NCI-H526 treated with DMSO at 0.1 percent for 48 hours (cell line): Measurements from ENCODE around the gene DGKB.

Experiments
- DNase-seq: peaks from one replicate; lab custom pipeline; 2025; lab: John Stamatoyannopoulos, UW

The DGKB gene

DNA sequence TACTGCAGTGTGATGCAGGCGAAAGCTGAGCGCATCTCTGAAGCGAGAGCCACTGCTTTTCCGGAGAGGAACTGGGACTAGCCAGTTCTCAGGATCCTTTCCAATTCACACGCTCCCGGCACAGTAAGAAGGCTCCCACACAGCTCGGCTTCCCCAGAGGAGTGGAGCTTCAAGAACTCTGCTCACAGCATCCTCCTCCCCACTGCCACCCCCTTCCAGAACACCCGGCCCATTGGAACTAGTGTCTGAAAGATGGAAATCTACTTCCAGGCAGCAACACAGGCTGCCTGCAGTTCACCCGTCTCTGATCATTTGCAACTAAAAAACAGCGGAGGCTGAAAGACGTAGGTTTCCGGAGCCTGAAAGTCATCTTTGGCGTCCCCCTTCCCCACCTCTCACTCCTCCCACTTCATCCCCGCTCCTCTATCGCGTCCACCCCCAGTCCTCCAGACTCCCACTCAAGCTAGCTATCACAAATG, at the start of gene DGKB:
Gene DGKB (minus strand): TSS at position 163 of the 479 bp plus-strand sequence.
- DNase-seq = no peak

DNA sequence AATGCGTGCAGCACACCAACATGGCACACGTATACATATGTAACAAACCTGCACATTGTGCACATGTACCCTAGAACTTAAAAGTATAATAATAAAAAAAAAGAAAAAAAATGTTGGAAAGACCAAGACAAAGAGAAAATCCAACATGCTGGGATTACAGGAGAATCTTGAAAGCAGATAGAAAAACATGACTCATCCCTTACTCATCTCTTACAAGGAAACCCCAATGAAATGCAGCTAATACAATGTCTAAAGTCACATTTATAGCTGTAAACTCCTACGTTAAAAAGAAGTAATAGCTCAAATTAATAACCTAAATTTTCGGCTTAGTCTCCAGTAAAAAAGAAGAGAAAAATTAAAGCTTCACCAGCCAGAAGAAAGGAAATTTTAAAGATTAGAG, 47.5 kb upstream of the DGKB start:
- DNase-seq = no peak

DNA sequence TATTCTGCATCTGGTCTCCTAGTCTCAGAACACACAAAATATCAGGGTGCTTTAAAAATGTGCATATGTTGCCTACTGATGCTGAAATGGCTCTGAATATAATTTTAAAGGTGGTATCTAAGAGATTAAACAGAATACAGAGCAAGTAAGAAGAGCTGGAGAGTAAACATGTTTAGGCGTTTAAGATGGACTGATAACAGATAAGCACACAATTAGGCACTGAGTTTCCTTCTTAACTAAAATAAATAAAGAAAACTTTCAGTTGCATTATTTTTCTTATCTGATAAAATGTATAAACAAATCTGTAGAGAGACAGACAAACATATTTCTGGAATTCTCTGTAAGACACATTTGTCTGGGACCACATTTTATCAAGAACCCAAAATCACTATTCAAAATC, 35.6 kb upstream of the DGKB start:
- no peak for DNase-seq

DNA sequence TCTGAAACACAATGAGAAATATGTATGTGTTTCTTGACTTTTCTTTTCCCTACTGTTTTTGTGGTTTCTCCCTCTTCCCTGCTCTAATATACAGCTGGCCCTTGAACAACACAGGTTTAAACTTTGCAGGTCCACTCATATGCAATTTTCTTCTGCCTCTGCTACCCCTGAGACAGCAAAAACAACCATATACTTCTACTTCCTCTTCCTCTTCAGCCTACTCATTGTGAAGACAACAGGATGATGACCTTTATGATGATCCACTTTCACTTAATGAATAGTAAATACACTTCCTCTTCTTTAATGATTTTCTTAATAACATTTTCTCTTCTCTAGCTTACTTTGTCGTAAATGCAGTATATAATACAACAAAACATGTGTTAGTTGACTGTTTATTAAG, 35.0 kb upstream of the DGKB start:
- no peak for DNase-seq

DNA sequence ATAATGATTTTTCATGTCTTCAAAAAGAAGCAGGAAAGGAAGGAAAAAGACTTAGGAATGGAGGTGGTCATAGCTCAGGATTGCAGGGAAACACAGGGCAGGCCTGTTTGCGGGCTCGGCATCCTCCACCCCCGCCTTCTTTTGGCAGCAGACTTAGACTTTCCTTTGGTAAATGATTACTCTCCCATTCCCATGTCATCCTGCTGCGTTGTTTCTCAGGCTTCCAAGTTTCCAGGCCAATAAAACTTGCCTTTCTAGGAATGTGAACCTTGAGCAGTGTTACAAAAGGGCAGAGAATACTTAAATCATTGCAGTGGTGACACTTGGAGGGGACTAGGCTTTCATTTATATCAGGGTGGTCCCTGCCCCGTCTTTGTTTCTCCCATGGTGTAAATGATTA, 34.0 kb upstream of the DGKB start:
- DNase-seq = no peak

DNA sequence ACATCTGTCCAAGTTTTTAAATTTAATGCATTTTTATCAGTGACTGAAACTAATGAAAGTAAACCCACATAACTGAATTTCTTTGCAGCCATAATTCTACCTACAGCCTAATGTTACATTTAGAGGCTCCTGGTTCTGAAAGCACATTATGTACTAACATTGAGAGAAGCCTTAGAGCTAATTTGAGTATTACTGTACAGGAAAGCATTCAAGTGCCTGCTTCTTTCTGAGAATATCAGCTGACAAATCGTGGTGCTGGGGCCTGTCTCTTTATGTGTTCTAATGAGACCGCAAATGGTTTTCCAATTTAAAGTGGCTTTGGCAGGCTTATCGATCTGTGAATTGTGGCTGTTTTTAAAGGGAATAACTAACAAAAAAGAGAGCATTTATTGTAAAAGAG, 32.3 kb upstream of the DGKB start:
- no peak for DNase-seq

DNA sequence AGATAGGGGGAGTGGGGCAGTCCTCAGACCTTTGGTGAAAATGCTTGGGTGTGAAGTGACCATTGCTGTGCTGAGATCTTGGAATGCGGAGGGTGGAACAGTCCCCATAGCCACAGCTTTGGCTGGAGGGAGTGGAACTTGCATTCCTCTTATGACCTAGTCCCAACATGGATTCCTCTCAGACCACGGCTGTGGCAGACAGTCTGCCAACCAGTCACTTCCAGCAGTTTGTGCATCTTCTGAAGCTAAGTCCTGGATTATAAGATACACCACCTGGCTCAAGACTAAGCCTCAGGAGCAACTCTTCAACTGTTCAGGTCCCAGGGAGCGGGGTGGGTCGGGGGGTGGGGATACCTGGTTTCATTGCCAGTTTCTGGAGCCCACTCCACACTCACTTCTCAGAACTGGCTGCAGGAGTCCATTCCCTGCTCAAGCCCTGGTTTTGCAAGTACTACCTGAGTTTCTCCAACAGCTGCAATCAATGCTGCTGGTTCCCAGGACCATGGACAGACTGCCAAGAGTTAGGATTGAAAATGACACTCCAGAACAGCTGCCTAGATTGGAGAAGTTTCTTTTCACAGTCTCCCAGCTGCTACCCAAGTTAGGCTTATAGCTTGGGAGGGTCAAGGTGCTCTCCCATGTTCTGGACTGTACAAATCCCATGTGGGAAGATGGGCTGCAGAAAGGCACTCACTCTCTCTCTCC, 29.1 kb upstream of the DGKB start:
- DNase-seq = no peak

DNA sequence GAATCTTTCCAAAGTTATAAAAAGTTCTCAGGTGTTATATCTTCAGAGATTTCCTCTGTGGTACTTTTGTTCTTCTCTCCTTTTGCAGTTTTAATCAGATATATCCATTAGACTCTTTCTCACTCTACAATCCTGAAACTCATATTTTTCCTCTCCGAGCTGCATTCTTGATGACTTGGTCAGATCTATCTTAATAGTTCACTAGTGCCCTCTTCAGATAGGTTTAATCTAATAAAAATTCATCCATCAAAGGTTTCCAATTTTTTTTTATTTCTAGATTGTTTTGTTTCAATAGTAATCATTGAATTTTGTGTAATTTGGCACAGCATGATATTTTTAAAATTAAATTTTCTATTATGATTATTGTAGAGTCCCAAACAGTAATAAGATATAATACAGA, 21.8 kb upstream of the DGKB start:
- no peak for DNase-seq

DNA sequence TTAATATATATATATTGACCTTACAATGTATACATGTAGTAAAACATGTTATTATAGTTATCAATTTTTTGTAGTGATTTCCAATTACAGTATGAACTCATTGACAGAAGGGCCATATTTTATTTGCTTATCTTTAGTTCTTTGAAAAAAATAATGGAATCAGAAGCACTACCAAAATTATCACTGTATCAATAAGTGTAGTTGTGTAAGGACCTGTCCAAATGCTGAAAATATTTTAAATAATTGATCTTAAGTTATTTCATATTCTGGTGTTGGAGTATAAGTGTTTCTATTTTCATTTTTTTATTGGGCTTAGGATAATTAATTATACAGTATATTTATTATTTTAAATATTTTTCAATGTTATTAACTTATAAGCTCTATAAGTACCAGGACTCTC, 8.5 kb upstream of the DGKB start:
- DNase-seq = no peak

DNA sequence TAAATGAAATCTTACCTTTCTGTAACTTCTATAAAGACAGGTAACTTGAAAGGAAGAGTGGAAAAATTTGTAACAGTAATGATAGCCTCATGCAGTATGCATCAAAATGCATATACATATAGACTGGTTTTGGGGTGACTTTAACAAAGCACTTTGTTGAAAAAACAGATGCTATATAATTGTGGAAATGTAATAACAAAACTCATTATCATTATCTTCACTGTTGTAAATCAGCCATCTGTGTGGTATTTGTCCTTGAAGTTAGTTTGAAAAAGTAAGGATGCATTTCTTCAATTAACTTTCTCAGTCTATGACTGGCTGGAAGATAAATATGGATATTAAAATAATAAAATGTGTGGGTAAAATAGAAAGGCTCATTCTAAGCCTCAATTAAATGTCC, 6.1 kb upstream of the DGKB start:
- DNase-seq = no peak

DNA sequence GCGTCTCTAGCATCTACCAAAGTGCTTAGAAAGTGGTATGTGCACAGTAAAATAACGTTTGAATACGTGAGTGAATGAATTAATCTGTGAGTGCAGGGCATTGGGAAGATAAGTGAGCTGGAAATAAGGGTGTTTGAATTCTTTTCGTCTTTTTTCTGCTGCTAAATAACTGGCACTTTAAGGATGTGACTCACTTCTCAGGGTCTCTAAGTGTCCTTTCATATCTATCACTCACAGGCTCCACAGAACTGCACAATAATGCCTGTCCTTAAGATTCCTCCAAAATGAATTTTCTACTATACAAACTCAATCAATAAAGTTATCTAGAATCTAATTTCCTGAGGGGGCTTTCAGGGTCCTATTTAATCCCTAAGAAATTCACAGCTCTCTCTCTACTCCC, 3.2 kb upstream of the DGKB start:
- DNase-seq = no peak

DNA sequence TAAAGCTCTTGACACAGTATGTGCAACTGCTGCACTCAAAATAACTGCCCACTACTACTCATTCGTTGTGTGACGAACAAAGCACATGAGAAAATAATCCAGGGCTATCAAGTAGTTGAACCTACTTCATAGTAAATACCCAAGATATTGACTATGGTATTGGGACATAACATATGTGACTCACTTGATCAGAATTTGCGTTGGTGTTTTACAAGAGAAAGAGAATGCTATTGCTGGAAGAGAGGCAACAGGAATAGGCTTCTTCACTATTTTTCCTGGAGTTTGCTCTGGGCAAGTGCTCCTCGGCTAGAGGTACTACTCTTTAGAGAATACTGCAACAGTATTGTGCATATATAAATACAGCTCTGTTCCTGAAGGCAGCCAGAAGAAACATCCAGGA, 2.5 kb downstream of the DGKB start:
- no peak for DNase-seq

DNA sequence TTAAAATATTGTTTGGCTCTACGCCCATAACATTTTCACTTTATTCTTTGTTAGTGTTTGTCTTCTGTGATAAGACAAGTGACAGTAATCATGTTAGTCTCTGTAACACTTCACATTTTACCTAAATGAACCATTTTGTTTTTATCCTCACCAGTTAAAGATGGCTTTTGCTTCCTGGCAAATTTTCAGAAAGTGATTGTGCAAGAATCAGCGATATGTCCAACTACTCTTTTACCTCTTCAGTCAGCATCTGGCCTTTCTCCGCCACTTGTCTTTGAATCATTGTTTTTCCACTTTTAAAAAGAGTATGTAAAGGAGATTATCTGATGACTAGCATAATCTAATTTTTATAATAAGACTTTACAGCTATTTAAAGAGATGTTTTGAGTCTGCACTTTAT, 3.5 kb downstream of the DGKB start:
- DNase-seq = no peak

DNA sequence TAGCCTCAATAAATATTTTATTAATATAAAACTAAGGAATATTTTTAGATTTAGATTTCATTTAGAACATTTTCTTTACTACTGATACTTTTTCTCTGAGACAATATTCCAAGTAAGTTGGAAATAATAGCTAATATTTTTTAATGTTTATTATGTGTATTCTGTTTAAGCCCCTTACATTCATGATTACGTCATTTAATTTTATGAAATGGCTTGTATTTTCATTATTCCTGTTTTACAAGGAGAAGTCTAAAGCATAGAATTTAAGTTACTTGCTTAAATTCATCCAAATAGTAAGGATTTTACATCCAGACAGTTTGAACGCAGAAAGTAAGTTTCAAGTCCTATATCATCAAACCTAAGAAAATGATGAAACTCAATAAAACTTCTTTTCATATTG, 6.1 kb downstream of the DGKB start:
- no peak for DNase-seq

DNA sequence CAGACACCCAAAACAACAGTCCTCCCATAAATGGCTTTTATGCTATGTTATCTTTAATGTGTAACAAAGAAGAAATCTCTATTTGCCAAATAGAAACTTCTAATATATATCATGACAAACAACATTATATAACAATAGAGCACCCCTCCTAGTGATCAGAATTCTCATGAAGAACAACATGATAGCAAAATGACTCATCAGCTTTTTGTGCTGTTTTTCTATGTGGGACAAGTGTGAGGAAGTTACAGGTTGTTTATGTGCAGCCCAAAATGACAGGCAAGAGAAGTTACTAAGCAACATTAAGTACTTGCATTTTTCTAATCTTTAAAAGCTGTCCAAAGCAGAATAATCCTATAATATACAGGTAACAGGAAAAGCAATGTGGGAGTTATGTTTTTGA, 7.7 kb downstream of the DGKB start:
- no peak for DNase-seq

DNA sequence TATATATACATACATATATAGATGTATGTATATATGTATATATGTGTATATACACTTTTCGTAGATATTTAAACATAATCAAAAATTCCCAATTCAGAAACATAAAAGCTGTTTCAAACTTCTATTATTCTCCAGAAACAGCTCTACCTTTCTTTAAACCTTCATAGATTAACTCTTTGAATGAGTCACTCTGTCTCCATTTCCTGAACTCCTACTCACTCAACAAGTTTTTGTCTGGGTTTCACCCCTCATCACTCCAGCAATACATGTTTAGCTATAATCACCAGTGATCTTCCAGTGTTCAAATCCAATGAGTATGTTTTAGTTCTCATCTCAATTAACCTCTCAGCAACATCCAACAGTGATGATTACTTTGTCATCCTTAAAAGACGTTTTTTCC, 9.6 kb downstream of the DGKB start:
- no peak for DNase-seq

DNA sequence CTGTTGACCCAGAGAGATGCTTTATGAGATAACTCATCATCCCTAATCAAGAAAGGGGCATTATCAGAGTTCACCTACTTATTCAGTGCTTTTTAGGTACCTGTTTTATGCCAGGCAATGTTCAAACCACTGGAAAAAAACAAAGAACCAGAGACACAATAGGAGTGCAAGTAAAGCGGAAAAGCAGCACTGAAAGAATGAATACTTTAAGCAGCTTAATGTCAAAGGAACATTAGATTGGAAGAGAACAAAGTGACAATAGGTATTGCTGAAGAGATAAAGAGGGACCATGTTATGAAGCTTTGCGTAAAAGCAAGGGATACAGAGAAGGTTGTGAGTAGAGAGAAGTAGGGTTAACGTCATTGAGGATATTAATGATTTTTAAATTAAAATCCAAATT, 11.3 kb downstream of the DGKB start:
- no peak for DNase-seq

DNA sequence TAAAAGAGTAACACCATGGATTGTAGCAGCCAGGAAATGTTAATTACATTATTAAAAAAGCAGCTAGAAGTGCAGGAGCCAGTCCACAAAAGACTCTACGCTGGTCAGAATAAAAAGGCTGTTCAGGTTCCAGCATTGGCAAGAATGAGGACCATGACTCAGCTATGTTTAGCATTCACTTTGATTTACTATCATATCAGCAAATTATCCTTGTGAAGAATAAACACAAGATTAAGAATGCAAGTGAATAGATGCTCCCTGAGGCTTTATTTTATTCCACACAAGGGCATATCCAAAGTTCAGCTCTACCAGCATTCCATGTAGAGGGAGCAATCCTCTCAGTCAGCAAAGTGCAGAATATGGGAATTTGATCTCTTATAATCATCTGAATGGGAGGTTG, 13.6 kb downstream of the DGKB start:
- no peak for DNase-seq

DNA sequence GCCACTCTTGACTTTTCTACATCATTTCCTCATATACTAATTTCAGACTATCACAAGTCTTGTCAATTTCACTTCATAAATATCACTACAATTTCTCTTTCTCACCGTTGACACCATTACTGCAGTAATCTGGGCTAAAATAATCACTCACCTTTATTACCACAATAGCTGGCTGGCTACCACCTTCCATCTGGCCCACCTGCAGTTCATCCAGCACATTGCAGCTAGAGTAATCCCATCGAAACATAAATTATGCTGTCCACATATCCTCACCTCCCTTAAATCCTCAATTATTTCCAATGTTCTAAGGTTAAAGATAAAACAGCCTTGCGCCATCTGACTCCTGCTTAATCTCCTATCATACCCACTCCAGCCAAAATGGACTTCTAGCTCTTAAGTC, 16.0 kb downstream of the DGKB start:
- no peak for DNase-seq

DNA sequence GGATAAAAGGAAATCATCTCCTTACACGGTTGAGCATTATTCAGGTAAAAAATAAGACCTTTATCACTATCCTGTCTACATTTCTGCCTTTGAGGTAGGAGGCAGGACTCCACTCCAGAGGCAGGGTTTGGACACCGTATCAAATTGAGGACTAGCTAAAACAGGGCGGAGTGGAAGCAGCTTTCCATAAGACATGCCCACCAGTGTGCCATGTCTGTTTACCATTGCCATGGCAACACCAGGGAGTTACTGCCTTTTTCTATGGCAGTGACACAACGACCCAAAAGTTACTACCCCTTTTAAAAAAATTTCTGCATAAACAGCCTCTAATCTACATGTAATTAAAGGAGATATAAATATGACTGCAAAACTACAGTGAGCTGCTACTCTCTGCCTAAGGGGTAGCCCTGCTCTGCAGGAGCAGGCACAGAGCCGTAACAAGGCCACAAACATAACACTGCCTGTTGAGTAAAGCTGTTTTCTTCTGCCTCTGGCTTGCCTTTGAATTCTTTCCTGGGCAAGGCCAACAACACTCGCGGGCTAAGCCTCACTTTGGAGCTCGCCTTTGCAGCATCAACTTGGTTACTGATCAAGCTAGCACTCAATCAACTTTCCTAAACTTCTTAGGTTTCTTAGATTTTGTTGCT, 26.5 kb downstream of the DGKB start:
- no peak for DNase-seq

DNA sequence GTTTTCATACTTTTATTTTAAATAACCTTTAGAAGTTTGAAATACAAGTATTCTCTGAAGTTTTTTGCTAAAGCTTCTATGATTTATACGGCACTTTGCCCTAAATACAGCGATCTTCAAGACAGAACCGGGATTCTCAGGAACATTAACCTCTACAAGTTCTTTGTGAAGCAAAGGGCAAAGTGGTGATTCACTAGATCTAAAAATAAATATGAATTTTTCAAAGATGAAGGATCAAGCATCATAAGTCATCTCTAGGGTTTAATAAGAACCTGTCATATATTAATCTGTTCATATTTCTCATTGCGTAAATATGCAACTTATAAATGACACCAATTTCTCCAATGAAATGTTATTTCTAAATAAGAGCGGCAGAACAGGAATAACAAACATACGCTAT, 30.7 kb downstream of the DGKB start:
- no peak for DNase-seq

DNA sequence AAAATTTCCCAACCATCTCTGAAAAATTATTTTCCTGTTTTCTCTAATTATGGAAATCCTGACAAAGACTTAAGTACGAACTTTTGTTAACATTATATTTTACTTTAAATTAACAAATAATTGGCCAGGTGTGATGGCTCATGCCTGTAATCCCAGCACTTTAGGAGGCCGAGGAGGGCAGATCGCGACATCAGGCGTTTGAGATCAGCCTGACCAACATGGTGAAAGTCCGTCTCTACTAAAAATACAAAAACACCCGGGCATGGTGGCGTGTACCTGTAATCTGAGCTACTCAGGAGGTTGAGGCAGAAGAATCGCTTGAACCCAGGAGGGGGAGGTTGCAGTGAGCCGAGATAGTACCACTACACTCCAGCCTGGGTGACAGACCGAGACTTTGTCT, 32.2 kb downstream of the DGKB start:
- DNase-seq = no peak

DNA sequence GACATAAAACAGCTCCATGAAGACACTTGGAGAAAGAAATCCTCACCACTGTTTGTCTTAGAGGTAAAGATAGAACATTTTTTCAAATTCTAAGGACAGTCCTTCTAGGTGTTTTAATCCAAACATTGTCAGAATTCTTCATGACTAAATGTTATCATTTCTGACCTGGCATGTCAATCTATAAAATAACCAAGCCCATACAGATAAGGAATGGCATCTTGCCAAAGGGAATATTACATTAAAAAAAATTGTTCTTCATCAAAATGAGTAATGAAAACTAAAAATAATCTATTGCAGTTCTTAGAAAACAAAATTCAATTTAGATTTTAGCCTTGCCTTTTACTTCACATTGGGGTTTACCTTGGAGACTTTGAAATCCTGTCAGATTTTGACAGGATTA, 33.6 kb downstream of the DGKB start:
- no peak for DNase-seq

DNA sequence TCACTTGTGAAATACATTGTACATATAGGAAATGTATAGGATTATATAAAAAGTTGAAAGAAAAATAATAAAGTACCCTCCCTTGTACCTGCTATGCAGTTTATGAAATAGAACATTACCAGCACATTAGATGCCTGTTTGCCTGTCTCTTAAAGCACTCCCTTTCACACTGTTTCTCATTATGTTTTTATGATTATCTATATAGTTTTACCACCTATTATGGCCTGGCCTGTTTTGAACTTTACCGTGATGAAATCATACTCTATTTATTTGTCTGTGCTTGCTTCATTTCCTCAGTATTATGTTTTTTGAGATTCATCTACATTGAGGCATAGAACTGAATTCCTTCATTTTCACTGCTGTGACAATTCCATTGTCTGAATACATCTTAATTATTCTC, 41.1 kb downstream of the DGKB start:
- no peak for DNase-seq
